ENCODE results near the gene REPIN1. TPM values are rescaled to one million over a fixed set of nuclear protein-coding genes. Genes with fewer than 3 reads are reported as not detected.

The REPIN1 gene
- total RNA-seq, 4 donors from 2014 or later: 9.7 to 80.8 (median 37.9) TPM

DNA sequence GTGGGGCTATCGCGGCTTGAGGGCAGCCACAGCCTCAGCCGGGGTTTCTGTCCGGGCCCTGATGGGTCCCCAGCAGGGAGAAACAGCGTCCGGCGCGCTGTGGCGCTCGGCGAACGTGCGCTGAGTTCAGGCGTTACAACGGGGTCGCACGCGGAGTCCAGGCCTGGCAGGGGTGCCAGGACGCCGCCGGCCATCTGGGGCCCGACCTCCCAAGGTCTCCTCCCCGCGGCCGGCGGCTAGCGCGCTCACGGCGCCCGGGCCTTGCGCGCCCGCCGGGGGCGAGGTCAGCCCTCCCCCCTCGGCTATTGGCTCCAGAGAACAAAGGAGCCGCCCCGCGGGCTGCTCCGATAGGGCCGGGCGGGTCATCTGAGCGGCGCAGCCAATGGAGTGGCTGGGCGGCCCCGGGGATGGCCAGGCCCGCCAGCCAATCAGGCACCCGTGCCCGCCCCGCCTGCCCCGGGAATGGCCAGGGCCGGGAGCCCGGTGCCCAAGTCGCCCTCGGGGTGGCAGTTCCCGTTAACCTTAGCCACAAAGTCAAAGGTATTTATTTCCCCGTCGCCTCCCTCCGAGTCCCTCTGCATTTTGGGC is 10.3 kb downstream of the REPIN1 start, which contains the start of gene ZNF775:
Gene ZNF775 (plus strand): TSS at position 478 of the 588 bp plus-strand sequence. CDS start 9,141 bp downstream, outside the sequence.
- peak within 1 kb of the TSS; percentile 68 to 91 for H3K4me3 ChIP-seq
- peak in 1 of 2 donors; percentile 87 for TF ChIP-seq POLR2A (IDR thresholded peaks at IDR 0.05)
- TF ChIP-seq, protein P1, sequence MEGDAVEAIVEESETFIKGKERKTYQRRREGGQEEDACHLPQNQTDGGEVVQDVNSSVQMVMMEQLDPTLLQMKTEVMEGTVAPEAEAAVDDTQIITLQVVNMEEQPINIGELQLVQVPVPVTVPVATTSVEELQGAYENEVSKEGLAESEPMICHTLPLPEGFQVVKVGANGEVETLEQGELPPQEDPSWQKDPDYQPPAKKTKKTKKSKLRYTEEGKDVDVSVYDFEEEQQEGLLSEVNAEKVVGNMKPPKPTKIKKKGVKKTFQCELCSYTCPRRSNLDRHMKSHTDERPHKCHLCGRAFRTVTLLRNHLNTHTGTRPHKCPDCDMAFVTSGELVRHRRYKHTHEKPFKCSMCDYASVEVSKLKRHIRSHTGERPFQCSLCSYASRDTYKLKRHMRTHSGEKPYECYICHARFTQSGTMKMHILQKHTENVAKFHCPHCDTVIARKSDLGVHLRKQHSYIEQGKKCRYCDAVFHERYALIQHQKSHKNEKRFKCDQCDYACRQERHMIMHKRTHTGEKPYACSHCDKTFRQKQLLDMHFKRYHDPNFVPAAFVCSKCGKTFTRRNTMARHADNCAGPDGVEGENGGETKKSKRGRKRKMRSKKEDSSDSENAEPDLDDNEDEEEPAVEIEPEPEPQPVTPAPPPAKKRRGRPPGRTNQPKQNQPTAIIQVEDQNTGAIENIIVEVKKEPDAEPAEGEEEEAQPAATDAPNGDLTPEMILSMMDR (IDR thresholded peaks at IDR 0.05): peak in 1 of 4 experiments; percentile 28
- intact Hi-C loops (cut with DNase I; ENCODE audit: low total_unique reads): no loop called here
- no peaks in the 10 kb centered on the region for H3K36me3 ChIP-seq
- peak within 1 kb of the TSS; percentile 86 to 89 for H3K27ac ChIP-seq
- no peaks in the 10 kb centered on the region for H3K4me1 ChIP-seq
- H3K27me3 ChIP-seq: no peaks in the 10 kb centered on the region
- no peaks in the 10 kb centered on the region for H3K9me3 ChIP-seq
- peak; percentile 94 for DNase-seq

DNA sequence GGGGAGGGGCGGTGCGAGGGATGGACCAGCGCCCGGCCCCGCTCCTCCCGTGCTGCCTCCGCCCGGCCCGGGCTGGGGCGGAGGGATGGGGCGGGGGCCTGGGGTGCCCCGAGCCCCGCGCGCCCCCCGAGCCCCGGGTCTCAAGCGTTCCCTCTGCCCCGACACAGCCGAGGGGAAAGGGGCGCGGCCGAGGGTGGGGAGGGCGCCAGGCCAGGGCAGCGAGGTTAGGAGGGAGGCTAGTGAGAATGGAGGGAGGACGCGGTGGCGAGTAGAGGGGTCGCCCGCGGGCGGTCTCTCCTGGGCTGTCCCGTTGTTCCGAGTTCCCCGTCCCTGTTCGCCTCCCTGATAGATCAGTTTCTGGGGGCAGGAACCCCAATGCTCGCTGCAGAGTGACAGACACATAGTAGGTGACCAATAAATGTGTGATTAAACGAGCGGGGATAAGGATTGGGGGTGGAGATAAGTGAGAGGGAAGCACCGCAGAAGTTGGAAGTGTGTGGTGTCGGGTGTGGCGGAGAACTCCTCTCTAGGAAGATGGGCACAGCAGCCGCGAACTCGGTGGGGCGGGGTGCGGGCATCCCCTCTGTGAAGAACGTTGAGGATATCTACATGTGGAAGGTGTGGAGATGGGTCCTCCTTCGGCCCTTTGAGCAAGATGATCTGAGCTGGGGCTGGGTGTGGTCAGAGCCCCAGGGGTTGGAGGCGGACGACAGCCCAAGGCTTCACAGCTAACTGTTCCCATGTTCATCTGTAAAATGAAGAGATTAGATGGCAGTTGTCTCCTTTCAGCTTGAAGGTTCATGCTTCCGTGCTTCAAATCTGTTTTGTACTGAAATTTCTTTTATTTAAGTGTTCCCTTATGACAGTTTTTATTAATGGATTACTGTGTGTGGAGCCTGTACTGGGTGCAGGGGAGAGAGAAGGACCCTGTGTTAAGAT is 11.1 kb downstream of the REPIN1 start:
- H3K27me3 ChIP-seq: no peaks in the 10 kb centered on the region
- H3K4me3 ChIP-seq: peak overlapping the region; percentile 68 to 91
- no peaks in the 10 kb centered on the region for H3K36me3 ChIP-seq
- peak overlapping the region; percentile 83 to 88 for H3K27ac ChIP-seq
- intact Hi-C loops (cut with DNase I; ENCODE audit: low total_unique reads): no loop called here
- H3K9me3 ChIP-seq: no peaks in the 10 kb centered on the region
- TF ChIP-seq, protein P1 (IDR thresholded peaks at IDR 0.05): no peak
- no peak for TF ChIP-seq POLR2A (IDR thresholded peaks at IDR 0.05)
- H3K4me1 ChIP-seq: no peaks in the 10 kb centered on the region
- no peak for DNase-seq

DNA sequence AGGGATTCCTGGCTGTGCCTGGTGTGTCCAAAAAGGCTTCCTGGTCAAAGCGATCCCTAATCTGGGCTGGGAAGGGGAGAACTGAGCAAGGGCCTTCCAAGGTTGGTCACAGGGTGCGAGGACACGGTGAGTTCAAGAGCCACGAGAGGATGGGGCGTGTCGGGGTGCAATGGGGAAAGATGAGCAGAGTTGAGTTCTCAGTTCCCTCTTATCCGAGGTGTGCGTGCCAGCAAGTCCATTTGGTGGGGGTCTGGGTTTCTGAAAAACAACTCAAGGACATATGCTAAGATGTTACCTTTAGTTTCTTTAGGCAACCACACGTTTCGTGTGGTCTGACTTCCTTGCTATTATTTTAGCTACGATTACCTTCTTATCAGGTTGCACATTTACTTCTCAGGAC is 11.8 kb downstream of the REPIN1 start:
- intact Hi-C loops (cut with DNase I; ENCODE audit: low total_unique reads): no loop called here
- no peaks in the 10 kb centered on the region for H3K4me1 ChIP-seq
- H3K27ac ChIP-seq: no peak overlapping the region

DNA sequence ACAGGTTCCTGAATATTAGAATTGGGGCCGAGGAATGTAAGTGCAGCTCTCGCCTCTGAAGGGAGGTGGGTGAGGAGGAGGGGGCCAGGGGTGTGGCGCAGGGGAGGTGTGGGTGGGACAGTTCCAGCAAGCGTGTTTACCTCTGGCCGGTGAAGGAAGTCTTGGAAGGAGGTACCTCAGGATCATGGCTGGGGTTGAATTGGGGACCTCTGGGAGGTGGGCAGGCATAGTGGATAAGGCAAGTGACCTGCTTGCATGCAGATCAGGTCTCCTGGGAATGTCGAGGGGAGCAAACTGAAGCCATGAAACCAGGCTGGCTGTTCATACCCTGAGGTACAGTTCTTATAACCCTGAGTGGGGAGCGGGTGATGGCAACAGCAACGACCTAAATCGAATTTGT is 12.5 kb downstream of the REPIN1 start:
- no peaks in the 10 kb centered on the region for H3K27me3 ChIP-seq
- H3K36me3 ChIP-seq: no peaks in the 10 kb centered on the region
- no peaks in the 10 kb centered on the region for H3K4me1 ChIP-seq
- intact Hi-C loops (cut with DNase I; ENCODE audit: low total_unique reads): no loop called here
- TF ChIP-seq, protein P1 (IDR thresholded peaks at IDR 0.05): no peak
- TF ChIP-seq POLR2A (IDR thresholded peaks at IDR 0.05): no peak
- no peak overlapping the region for H3K4me3 ChIP-seq
- no peak overlapping the region for H3K27ac ChIP-seq
- no peaks in the 10 kb centered on the region for H3K9me3 ChIP-seq
- DNase-seq: no peak

More for the DNA sequence above, 11.8 kb downstream of the REPIN1 start:
- Histone ChIP-seq H3K4me3 (no peak overlapping the region), H3K9me3 (no peaks in the 10 kb centered on the region), H3K36me3 (no peaks in the 10 kb centered on the region), H3K27me3 (no peaks in the 10 kb centered on the region)
- DNase-seq: no peak
- no peak for TF ChIP-seq POLR2A (IDR thresholded peaks at IDR 0.05)
- TF ChIP-seq, protein P1 (IDR thresholded peaks at IDR 0.05): no peak

DNA sequence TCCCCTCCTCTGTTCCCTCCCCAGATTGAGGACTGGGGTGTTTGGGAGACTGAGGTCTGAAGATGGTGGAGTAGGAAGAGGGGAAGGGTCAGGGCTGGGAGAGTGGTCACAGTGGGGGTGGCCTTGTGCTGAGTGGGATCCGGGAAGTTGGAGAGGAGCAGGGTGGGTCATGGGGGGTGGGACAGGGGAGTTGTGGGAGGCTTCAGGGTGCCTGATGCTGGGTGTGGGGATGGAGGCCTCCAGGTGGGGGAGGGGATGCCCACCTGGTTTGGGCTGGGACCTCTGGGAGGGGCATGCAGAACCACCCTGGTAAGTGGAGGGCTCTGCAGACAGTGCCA is 13.1 kb downstream of the REPIN1 start:
- Histone ChIP-seq H3K27me3 (no peaks in the 10 kb centered on the region), H3K9me3 (no peaks in the 10 kb centered on the region), H3K36me3 (no peaks in the 10 kb centered on the region), H3K4me1 (no peaks in the 10 kb centered on the region), H3K27ac (no peak overlapping the region), H3K4me3 (no peak overlapping the region)
- TF ChIP-seq, protein P1 (IDR thresholded peaks at IDR 0.05): no peak
- no peak for TF ChIP-seq POLR2A (IDR thresholded peaks at IDR 0.05)
- no peak for DNase-seq
- intact Hi-C loops (cut with DNase I; ENCODE audit: low total_unique reads): no loop called here
